ENCODE data around the gene ATP9B. TPM values are rescaled to one million over a fixed set of nuclear protein-coding genes. Genes with fewer than 3 reads are reported as not detected.

Gene ATP9B
- total RNA-seq, 1 experiment from 2014 or later = 20.9 TPM

- TF ChIP-seq CTCF (conservative IDR thresholded peaks at IDR 0.05) = no peak
Observed at GRCh38 chr18:79418236-79418635, 349.0 kb downstream of the ATP9B start.

More at GRCh38 chr18:79418236-79418635, 349.0 kb downstream of the ATP9B start:
- Histone ChIP-seq H2AK5ac (ENCODE audit: insufficient read length, low read length) (no peak overlapping the region), H2BK120ac (ENCODE audit: low read depth, low read length, poor library complexity, severe bottlenecking) (no peak overlapping the region), H3K56ac (ENCODE audit: insufficient read length, low read depth, low read length) (no peak overlapping the region), H4K5ac (ENCODE audit: insufficient read length, low read depth, low read length) (no peak overlapping the region), H2BK15ac (ENCODE audit: low read depth, low read length) (no peak overlapping the region), H4K91ac (ENCODE audit: insufficient read length, low read depth, low read length) (no peak overlapping the region), H3K18ac (ENCODE audit: insufficient read length, low read depth, low read length) (no peak overlapping the region), H3K23me2 (ENCODE audit: insufficient read length, low read depth, low read length, poor library complexity, severe bottlenecking) (no peaks in the 10 kb centered on the region), H3K4ac (ENCODE audit: low read depth, low read length) (no peak overlapping the region), H2BK20ac (ENCODE audit: low read depth, low read length, poor library complexity, severe bottlenecking) (no peak overlapping the region), H3K9me3 (ENCODE audit: control insufficient read depth, low read depth, low read length) (no peaks in the 10 kb centered on the region), H3K9ac (ENCODE audit: extremely low read depth, insufficient read length, low read length) (no peak overlapping the region), H4K8ac (replicated peaks; ENCODE audit: insufficient read length, low read depth, low read length) (no peak overlapping the region), H3K14ac (ENCODE audit: insufficient read depth, low read length) (no peak overlapping the region), H2BK5ac (ENCODE audit: insufficient read length, low read length) (no peak overlapping the region), H3T11ph (ENCODE audit: low read length) (no peak overlapping the region), H2BK12ac (ENCODE audit: insufficient read length, low read depth, low read length) (no peak overlapping the region), H3K27ac (ENCODE audit: insufficient read length, low read depth, low read length) (no peak overlapping the region), H3K4me2 (ENCODE audit: insufficient read depth, insufficient read length, low read length) (no peak overlapping the region), H4K20me1 (ENCODE audit: control insufficient read depth, insufficient read depth, insufficient read length) (no peaks in the 10 kb centered on the region), H3K27me3 (ENCODE audit: insufficient read depth, low read length) (no peaks in the 10 kb centered on the region), H3K79me2 (ENCODE audit: insufficient read depth, low read length) (no peaks in the 10 kb centered on the region), H3K4me1 (ENCODE audit: insufficient read depth, low read length) (no peaks in the 10 kb centered on the region), H3K79me1 (ENCODE audit: insufficient read depth, low read depth, low read length, poor library complexity, severe bottlenecking) (no peaks in the 10 kb centered on the region), H3K23ac (ENCODE audit: insufficient read length, low read depth, low read length) (no peak overlapping the region), H2AFZ (ENCODE audit: low read length) (no peak overlapping the region)
- peaks cover 2% of the 10 kb centered on the region; the same call in 1 of the 2 replicates for H3K27me3 Mint-ChIP-seq (ENCODE audit: low read depth)
- no peak for DNase-seq
- H3K4me3 Mint-ChIP-seq = no peak overlapping the region
- H3K27ac Mint-ChIP-seq = no peak overlapping the region
- peaks cover 0 to 11% of the 10 kb centered on the region in 2 experiments; a peak in 2 of 4 replicates for H3K4me1 Mint-ChIP-seq
- H3K9me3 Mint-ChIP-seq = no peaks in the 10 kb centered on the region; a peak in 1 of 5 replicates
- peaks cover 0 to 10% (median 10%) of the 10 kb centered on the region in 3 experiments; a peak in 5 of 7 replicates for H3K36me3 Mint-ChIP-seq (ENCODE audit: insufficient read depth in 1 of 3, low read depth in 3 of 3)
- WGBS (ENCODE audit: extremely low coverage, insufficient read length, low lambda C conversion rate) = no CpG with 5 or more reads among the region's 19 CpGs
